HTERT RPE-1 (cell line): Measurements from ENCODE around the gene APBB1.

Experiments used
- in situ Hi-C: fragments of 300-500 bp; cut with MboI; formaldehyde crosslinking; loops from 4 replicates; pipeline ENCODE4 v1.14.3; 2020; ENCODE audit warnings: low sequenced_read_pairs

APBB1 gene

DNA sequence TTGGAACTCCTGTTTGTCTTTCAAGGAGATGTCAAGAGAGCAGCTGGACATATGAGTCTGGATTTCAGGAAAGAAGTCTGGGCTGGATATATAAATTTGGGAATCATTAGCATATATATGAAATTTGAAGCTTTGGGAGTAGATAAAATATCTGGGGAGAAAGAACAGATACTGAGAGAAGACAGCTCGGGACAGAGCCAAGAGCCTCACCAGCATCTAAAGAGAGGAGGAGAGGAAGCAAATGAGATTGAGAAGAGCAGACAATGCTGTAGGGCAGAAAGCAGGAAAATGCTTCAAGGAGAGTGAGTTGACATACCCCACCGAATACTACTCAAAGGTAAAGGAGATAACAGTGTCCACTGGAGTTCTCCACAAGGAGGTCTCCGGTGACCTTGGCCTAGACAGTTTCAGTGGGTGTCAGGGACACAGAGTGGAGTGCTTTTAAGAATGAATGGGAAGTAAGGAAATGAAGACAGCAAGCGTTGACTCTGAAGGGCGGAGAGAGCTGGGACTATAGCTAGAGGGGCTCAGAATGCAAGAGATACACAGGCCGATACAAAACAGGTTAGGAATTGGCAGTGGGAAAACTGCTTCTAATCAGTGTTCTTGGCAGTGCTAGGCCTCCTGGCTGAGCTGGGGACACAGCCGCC lies 862 bp downstream of the APBB1 start:
- in situ Hi-C loops = no loop called here

- in situ Hi-C loops = no loop called here
These were observed 3.1 kb downstream of the APBB1 start for GRCh38 chr11:6415797-6416196.

DNA sequence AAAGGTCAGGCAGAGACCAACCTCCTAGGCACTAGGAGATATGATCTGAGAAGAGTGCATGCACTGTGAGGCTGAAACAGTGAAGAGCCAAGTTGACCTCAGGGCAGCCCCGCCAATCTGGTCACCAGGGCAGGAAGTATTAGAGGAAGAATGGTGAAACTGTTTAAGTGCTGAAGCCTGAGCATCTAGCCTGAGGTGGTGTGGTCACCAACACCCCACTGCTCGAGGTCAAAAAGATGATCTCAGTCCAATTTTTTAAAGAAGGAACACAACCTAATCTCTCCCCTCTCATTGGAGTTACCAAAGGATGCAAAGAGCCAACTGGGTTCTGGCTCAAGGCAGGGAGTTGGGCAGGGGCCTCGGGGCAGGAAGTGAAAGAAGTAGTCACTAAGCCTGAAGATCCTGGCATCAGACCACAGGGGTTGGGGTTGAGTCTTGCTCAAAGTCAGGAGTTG lies 4.0 kb downstream of the APBB1 start:
- in situ Hi-C loops = no loop called here

GRCh38 chr11:6413791-6414201 lies 5.1 kb downstream of the APBB1 start:
- in situ Hi-C loops = no loop called here

DNA sequence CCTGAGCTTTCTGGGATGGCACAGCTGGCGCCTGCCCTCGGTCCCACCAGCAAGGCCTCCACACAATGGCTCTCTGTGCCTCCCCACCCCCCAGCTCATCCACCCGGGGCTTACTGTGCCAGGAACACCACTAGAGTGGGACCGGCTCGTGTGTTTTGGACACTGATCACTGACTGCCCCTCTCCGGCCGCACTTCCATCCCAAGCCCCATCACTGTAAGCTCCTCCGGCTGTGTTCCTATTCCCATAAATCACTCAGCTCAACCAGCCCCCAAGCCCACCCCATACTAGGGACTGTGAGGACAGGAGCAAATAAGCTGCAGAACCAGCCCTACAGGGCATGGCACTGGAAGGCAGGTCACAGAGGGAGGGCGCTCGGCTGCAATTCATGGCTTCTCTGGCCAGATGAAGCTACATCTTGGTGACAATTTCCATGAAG lies 7.3 kb downstream of the APBB1 start:
- in situ Hi-C loops = no loop called here

DNA sequence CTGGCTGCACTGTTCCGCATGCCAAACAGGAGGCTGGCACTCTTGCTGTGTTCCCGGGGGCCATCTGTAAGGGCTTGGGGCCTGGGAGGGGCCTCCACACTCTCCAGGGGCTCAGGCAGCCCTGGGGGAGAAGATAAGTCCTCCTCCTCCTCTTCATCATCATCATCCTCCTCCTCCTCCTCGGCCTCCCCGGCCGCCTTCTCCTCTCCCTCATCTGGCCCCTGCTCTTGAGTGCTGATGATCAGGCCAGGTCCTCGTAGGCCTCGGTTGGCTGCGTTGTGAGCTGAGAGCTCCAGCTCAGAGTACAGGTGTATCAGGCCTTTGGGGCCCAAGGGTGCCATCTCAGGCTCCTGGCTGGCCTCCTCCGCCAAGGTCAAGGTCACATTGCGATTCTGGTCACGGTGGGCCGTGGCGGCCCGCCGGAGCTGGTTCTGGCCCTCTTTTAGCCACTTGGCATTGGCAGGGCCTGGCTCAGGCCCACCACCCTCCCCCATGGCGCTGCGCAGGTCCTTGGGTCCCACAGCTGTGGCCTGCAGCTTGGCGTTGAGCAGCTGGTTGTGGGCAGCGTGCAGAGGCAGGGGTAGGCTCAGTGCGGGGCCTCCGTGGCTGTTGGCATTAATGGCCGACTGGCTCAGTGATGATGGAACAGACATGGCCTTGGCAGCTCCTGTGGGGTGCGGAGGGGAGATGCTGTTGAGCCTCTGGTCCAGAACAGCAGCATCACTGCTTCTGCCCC lies 8.0 kb downstream of the APBB1 start:
- in situ Hi-C loops = no loop called here

DNA sequence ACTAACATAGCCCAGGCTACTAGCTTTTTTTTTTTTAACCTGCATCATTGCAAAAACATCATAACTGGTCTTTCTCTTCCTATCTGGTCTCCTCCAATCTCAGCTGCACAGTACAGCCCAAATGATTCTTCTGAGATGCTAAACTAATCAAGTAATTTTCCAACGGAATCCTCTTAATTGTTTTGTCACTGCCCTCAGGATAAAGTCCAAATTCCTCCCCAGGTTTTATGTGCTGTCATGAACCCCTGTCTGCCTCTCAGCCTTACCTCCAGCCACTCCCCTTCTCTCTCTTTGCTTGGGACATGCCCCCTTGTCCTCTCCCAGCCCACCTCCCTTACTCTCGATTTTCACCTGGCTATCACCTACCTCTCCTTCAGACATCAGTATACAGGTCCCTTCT lies 12.5 kb downstream of the APBB1 start:
- in situ Hi-C loops = no loop called here

DNA sequence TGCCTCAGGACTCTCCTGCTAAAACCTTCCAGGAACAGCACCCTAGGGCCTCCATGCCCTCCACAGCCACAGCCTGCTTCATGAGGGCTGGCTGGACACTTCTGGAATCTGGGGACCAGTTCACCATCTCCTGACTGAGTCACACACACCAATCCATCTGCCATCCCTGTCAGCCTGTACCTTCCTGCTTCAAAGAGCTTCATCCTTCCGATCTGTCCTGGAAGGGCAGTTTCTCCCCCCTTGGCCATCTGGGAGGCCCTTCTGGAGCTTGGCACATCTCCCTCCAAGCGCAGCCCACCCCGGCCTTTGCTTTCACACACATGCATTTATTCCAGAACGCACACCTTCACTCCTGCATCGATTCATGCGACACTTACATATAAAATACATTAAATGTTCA lies 13.0 kb downstream of the APBB1 start:
- in situ Hi-C loops = no loop called here

- in situ Hi-C loops = no loop called here
These were observed 13.7 kb downstream of the APBB1 start for GRCh38 chr11:6405052-6405667.

- in situ Hi-C loops = no loop called here
These were observed 14.4 kb downstream of the APBB1 start for GRCh38 chr11:6404342-6405051.

DNA sequence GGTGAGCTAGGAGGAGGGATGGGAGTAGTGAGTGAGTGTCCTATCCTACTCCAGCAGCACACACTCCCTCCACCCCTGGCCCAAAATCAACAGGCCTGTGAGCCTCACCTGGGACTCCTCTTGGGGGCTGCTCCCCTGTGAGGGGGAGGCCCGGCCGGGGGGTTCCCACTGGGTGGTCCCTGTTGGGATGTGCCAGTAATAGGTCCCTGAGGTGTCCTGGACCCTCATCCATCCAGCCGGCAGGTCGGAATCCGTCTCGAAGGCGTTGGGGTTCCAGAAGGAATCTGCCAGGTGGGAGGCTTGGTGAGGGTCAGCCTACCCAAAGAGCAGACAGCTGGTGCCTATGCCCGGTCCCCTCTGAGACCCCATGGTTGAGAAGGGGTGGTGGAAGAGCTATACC lies 15.4 kb downstream of the APBB1 start:
- in situ Hi-C loops = no loop called here

- in situ Hi-C loops = no loop called here
These were observed 16.3 kb downstream of the APBB1 start for GRCh38 chr11:6402561-6402981.

DNA sequence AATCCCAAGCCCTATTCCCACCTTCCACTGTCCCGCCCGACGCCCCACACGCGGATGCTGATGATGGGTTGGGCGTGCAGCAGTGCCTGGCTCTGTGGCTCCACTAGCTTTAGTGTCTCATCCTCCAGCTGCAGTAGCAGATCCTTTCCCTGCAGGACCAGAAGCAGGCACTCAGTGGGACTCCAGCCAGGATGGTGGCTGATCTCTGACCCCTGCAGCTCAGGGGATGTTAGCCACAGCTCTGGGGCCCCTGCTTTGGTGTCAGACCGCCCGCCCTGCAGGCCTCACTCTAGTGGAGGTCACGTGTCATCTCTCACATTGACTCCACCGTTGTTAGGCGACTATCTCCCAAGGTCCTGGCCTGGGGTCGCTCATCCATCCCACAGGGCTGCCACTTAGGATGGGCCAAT lies 16.8 kb downstream of the APBB1 start:
- in situ Hi-C loops = no loop called here

GRCh38 chr11:6401464-6401863 lies 17.4 kb downstream of the APBB1 start:
- in situ Hi-C loops = no loop called here

GRCh38 chr11:6400431-6401345 lies 18.2 kb downstream of the APBB1 start:
- in situ Hi-C loops = no loop called here

- in situ Hi-C loops = no loop called here
These were observed 21.3 kb downstream of the APBB1 start for GRCh38 chr11:6397636-6398035.

DNA sequence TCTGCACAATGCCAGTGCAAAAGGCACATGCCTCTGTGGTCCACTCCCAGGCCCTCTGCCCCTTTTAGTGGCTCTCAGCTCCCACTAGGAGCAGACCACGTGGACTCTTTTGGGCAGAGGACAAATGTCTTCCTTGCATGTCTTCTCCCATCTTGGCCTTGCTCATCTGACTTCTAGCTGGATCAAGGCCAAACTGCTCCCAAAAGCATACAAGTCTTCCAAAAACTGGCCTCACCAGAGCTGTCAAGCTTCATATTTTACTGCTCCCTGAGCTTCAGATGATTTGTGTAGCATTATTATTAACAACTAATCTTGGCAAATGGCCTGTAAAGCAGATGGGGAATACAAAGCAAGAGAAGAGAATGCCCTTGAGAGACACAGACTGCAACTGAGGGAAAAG lies 21.7 kb downstream of the APBB1 start:
- in situ Hi-C loops = no loop called here

DNA sequence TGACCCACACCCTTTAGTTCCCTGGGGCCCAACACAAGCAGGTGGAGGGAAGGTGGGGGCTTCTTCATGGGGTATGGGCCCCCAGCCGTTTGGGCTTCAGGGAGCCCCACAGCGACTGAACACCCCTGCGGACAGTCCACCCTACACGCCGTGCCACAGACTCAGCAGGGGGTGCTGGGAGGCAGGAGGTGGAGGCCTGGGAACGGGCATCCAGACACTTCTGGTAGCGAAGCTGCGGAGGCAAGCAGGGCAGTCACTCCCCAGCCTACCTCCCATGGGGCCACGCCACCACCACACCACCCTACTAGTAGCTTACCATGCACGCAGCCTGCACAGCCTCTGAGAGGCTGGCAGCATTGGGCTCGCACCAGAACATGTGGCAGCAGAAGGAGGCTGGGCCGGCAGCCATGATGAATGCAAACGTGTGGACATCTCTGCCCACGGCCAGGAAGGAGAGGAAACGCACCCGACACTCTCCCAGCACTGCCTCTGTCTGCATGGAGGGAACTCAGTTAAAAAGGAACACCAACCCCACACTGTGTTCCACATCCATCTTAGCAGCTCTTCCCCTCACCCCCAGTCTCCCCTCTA lies 23.3 kb downstream of the APBB1 start:
- in situ Hi-C loops = no loop called here

GRCh38 chr11:6393989-6394670 lies 24.8 kb downstream of the APBB1 start:
- in situ Hi-C loops = no loop called here
